ENCODE data around the gene TRIM7. TPM values are rescaled to one million over a fixed set of nuclear protein-coding genes. Genes with fewer than 3 reads are reported as not detected.

The TRIM7 gene
- total RNA-seq, 1 donor, result 2.2 TPM

DNA sequence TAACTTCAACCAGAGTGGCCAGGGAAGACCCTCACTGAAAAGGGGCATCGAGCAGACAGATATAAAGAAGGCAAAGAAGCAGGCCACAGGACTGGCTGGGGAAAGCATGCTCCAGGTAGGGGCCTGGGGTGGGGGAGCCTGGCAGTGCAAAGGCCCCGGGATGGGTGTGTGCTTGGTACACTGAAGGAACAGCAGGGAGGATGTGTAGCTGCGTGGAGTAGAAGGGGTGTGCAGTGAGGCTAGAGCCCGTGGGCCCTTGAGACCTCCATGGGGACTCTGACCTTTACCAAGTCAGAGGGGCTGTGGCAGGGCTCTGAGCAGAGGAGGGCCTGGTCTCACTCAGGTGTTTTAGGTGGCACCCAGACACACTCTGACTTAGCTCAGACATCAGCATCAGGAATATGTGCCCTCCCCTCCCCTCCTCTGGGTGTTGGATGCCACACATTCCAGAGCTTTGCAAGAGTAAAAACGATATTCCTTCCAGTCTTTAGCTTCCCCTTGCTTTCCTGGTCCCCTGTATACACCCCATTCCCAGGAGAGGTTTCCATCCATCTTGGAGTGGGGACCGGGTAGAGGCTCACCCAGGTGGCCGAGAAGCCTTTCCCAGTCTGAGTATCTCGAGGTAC is 7.6 kb downstream of the TRIM7 start:
- H3K4me3 ChIP-seq (ENCODE audit: low read depth, low read length), result no peak overlapping the region
- DNase-seq (ENCODE audit: low read depth), result no peak
- TF ChIP-seq, protein P1, sequence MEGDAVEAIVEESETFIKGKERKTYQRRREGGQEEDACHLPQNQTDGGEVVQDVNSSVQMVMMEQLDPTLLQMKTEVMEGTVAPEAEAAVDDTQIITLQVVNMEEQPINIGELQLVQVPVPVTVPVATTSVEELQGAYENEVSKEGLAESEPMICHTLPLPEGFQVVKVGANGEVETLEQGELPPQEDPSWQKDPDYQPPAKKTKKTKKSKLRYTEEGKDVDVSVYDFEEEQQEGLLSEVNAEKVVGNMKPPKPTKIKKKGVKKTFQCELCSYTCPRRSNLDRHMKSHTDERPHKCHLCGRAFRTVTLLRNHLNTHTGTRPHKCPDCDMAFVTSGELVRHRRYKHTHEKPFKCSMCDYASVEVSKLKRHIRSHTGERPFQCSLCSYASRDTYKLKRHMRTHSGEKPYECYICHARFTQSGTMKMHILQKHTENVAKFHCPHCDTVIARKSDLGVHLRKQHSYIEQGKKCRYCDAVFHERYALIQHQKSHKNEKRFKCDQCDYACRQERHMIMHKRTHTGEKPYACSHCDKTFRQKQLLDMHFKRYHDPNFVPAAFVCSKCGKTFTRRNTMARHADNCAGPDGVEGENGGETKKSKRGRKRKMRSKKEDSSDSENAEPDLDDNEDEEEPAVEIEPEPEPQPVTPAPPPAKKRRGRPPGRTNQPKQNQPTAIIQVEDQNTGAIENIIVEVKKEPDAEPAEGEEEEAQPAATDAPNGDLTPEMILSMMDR (IDR thresholded peaks at IDR 0.05; ENCODE audit: insufficient read depth, low read depth, low read length), result no peak

DNA sequence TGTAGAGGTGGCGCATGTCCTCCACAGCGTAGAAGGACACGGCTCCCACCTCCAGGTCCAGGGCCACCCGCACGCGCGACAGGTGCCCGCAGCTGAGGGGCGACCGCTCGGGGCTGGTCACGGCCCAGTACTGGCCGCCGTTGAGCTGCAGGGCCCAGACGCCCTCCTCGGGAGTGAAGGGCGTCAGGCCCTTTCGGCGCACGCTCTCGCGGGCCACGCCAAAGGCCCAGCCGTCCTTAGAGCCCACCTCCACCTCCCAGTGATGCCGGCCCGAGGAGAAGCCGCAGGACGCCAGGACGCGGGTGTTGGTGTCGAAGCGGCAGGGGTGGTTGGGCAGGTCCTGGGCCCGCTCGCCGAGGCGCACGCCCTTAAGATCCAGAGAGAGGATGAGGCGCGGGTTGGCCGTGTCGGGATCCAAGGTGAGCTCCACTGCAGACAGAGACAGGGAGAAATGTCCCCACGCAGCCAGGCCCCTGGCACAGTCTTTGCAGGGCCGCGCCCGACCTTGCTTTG is 9.7 kb downstream of the TRIM7 start:
- TF ChIP-seq, protein P1 (IDR thresholded peaks at IDR 0.05; ENCODE audit: insufficient read depth, low read depth, low read length), result no peak
- DNase-seq (ENCODE audit: low read depth), result no peak
- no peak overlapping the region for H3K4me3 ChIP-seq (ENCODE audit: low read depth, low read length)

DNA sequence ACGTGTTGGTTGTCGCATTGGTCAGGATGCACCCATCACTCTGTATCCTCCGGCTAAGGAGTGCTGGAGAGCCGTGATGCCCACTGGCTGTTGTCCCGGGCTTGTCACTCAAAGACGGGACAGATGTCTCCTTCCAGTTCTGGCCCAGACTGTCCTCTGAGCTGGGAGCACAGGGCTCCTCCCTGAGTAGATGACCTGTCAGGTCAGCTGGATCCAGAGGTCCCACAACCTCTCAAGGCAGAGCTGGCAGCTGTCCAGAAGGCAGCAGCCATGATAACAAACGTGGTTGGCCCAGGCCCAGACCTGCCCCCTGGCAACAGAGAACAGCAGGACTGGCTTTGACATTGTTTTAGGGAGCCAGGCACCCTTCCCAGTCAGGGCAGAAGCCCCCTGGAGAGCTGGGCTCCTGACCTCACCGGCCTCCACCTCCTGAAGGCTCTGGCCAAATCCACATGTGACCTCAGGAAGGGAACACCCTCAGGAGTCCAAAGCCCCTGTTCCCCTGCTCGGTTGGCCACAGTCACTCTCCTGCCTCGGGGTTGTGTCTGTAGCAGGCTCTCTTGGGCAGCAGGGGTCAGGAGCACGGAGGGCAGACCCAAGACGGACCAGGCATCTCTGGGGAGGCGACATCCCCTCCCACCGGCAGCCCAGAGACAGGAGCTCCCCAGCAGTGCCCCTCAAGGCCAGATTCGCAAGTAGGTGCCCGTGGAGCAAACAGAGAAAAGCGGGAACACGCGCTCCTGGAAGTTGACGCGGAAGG is 10.3 kb downstream of the TRIM7 start:
- TF ChIP-seq, protein P1 (IDR thresholded peaks at IDR 0.05; ENCODE audit: insufficient read depth, low read depth, low read length), result no peak
- no peak overlapping the region for H3K4me3 ChIP-seq (ENCODE audit: low read depth, low read length)
- no peak for DNase-seq (ENCODE audit: low read depth)

DNA sequence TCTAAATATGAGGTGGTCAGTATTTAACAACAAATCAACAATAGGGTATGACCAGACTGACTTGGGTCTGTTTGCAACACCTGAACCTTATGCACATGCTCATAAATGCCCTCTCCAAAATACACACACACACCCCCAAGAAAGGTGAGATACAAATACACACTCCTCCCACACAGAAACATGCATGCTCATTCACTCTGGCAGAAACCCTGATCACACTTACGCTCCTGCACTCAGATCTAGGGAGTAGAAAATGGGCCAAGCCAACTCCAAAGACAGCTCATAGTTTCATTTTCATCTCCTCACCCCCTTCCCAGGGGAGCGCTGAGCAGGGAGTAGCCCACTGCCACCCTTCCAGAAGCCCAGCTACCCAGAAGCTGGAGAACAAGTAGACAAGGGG is 11.3 kb downstream of the TRIM7 start:
- no peak for DNase-seq (ENCODE audit: low read depth)
- TF ChIP-seq, protein P1 (IDR thresholded peaks at IDR 0.05; ENCODE audit: insufficient read depth, low read depth, low read length), result no peak
- no peak overlapping the region for H3K4me3 ChIP-seq (ENCODE audit: low read depth, low read length)

DNA sequence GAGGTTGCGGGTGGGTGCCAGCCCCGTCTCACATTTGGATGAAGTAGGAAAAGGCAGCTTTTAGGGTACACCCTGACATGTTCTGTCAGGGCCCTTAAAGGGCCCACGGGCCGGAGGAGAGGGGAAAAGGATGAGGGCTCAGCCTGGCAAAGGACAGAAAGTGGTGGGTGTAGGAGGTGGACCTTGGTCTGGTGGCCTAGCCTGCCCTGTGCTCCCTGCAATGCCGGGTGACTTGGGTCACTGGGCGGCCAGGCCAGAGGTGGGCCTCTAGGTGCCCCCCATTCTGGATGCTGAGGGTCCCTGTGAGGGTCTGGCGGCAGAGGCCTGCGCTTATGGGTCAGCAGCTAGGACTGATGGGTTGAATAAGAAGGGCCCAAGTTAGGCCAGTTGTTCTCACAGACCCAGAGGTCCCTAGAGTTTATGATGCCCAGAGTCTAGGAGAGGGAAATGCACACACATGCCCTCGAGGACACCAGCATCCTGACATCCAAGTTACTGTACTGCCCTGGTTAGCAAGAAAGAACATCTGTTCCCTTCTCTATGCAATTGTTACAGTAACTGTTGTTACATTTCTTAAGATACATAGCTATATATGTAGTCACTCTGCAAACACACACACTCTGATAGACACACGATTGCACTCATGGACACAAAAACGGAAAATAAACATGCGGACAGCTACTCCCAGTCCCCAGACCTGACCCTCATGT is 12.5 kb downstream of the TRIM7 start:
- DNase-seq (ENCODE audit: low read depth), result no peak
- TF ChIP-seq, protein P1 (IDR thresholded peaks at IDR 0.05; ENCODE audit: insufficient read depth, low read depth, low read length), result no peak
- H3K4me3 ChIP-seq (ENCODE audit: low read depth, low read length), result peak overlapping the region; percentile 87

DNA sequence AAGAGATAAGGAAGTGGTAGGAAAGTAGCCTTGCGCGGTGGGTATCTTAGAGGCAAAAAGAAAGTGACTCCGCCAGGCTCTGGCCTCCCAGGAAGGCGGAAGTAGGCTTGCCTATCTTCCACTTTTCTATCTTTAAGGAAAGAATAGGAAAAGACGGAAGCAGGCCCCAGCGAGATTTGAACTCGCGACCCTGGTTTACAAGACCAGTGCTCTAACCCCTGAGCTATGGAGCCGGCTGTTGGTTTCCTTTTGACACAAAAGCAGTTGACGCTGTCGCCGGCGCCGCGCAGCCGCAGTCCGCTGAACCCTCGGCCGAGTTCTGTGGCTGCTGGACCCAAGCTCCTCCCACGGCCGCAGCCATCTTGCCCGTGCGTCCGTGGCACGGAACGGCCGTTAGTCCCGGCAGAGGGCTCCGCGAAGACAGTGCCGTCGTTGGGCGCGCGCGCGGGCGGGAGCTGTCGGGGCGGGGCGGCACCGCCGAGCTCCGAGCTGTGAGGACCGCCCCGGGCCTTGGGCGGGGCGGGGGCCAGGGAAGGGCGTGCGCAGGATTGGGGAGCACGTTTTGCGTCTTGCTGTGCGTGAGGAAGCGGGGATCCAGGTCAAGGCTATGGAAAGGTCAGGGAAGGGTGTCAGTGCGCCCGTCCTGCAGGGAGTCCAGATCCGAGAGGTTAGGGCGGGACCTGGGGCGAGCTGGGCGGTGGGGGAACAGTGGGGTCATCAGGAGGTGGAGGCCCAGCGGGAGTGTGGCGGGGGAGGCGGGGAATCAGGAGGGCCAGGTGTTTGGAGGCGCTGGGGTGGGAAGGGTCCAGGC is 13.3 kb downstream of the TRIM7 start:
- DNase-seq (ENCODE audit: low read depth), result peak; percentile 97
- TF ChIP-seq, protein P1 (IDR thresholded peaks at IDR 0.05; ENCODE audit: insufficient read depth, low read depth, low read length), result no peak
- H3K4me3 ChIP-seq (ENCODE audit: low read depth, low read length), result peak overlapping the region; percentile 87

All from fibroblast of villous mesenchyme (primary cell).